GM21360 (cell line): Measurements from ENCODE around the gene TUBA4B.
A peak's percentile ranks its signal among the peaks of the same experiment; 100 is the strongest.
"Not testable (repeated sequence)": the region's sequence is repeated elsewhere in the genome, so short reads cannot be mapped to it uniquely, and the experiment has no call there.

Experiments
- ATAC-seq: cut with Tn5 transposase; IDR thresholded peaks from one replicate; pipeline ENCODE4 v1.9.1; 2021; ENCODE audit warnings: mild to moderate bottlenecking, moderate library complexity; ENCODE audit not compliant: unreplicated experiment

TUBA4B gene

DNA sequence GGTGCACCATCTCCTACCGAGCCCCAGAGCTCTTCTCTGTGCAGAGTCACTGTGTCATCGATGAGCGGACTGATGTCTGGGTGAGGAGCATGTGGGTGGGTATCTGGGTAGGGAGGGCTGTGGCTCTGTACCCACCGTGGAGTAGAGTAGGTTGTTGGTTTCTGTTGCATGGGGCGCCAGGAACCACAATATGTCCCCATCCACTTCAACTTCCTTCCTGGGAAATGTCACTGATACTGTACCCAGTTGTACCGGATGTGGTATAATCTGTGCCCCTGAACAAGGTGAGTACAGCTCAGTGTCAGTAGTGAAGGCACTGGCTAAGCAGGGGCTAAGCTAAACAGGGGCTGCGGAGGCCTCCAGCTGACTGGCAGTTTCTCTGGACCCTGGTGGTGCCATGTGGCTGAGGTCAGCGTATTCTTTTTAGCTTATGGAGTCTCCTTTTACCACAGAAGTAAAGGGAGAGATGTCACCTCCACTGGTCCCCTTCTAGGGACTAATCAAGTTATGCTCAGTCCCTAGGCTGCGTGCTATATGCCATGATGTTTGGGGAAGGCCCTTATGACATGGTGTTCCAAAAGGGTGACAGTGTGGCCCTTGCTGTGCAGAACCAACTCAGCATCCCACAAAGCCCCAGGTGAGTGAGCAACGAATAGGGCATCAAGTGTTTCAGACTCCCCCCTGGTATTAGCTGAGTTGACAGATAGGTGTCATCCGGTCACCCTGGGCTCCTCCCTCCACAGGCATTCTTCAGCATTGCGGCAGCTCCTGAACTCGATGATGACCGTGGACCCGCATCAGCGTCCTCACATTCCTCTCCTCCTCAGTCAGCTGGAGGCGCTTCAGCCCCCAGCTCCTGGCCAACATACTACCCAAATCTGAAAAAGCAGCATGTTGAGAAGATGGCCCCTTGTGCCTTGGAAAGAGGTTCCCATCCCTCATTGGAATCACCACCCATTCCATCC lies 5.1 kb upstream of the TUBA4B start:
- no peak for ATAC-seq

GRCh38 chr2:219248845-219249202 lies 4.2 kb upstream of the TUBA4B start:
- ATAC-seq = no peak

GRCh38 chr2:219249203-219249980 lies 3.7 kb upstream of the TUBA4B start:
- no peak for ATAC-seq

- no peak for ATAC-seq
These were observed 2.8 kb upstream of the TUBA4B start for GRCh38 chr2:219250049-219250781.

- ATAC-seq = no peak
These were observed 1.4 kb upstream of the TUBA4B start for GRCh38 chr2:219251656-219252055.

DNA sequence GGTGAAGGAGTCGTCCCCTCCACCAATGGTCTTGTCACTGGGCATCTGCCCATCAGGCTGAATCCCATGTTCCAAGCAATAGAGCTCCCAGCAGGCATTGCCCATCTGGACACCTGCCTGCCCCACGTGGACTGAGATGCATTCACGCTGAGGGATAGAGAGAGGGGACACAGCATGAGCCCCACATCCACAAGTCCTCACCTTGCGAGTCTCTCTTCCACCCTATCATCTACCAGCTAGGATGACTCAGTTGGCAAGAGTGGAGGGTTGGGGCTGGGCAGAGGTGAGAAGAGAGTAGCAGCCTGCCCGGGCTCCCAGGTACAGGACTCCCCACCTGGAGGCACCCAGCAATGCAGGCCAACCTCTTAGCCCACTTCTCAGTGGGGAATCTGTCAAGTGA lies 959 bp upstream of the TUBA4B start:
- no peak for ATAC-seq

GRCh38 chr2:219252570-219252899 lies 508 bp upstream of the TUBA4B start:
- no peak for ATAC-seq

DNA sequence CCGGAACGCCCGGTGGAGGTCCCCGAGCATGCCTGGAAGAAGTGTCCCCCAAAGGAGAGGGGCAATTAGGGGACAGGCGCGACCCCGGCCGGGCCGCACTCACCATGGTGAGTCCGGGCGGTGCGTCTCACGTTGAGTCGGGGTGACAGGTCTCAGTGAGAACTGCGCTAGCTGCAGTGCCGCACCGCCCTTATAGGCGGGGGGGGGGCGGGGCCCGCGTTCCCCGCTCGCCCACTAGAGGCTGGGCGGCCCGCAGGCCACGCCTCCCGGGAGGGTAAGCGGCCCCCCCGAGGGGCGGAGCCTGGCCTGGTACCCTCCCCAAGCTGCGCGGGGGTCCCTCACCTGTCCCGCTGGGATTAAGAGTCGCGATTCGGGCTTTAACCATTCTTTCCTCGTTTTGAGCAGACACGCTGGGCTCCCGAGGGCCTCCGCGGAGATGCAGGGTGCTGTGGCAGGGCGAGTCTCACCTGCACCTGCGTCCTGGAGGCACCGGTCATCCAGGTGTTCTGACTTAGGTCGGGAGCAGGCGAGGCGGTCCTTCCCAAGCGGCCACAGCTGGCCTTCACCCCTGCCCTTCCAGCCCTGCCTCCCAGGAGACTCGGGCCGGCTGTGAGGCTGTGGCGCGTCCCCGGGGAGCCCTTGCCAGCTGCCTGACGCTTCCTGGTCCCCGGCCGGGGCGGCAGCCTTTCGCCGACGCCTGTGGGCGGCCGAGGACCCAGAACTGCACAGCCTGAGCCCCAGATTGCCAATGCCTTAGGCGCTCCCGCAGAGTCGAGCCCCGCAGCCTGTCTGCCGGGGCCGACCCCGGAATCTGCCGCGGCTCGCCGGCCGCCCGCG lies 928 bp downstream of the TUBA4B start, which contains the start of gene TUBA4A:
Gene TUBA4A, minus strand, starts transcription at position 166 of the 837 bp plus-strand sequence. Its CDS starts 60 bp downstream, at position 106.
- peak; percentile 56 for ATAC-seq

- ATAC-seq = peak; percentile 22
These were observed 1.7 kb downstream of the TUBA4B start for GRCh38 chr2:219254590-219255201.

DNA sequence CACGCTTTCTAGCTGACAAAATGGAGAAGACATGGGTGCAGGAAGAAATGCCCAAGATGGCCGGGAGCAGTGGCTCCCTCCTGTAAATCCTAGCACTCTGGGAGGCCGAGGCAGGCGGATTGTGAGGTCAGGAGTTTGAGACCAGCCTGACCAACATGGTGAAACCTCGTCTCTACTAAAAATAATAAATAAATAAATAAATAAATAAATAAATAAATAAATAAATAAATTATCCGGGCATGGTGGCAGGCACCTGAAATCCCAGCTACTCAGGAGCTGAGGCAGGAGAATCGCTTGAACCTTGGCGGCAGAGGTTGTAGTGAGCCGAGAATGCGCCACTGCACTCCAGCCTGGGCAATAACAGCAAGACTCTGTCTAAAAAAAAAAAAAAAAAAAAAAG lies 5.9 kb downstream of the TUBA4B start:
- ATAC-seq = not testable (repeated sequence)

GRCh38 chr2:219261024-219261855 lies 8.2 kb downstream of the TUBA4B start:
- no peak for ATAC-seq

DNA sequence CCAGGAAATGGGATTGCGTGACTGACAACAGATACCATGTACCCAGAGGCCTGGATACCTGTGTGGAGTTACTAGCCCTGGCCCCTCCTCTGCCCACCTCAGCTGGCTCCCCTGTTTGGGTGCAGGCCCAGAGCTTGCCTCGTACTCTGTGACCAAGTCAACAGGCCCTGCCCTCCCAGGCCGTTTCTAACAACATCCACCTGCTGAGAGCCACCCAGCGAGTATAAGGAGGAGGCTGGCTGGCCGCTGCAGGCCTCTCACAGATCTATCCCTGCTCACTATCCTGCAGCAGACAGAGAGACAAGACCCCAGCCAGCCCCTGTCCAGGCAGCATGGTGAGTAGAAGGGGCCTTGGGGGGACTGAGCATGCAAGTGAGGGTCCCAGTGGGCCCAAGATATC lies 13.2 kb downstream of the TUBA4B start:
- ATAC-seq = no peak

DNA sequence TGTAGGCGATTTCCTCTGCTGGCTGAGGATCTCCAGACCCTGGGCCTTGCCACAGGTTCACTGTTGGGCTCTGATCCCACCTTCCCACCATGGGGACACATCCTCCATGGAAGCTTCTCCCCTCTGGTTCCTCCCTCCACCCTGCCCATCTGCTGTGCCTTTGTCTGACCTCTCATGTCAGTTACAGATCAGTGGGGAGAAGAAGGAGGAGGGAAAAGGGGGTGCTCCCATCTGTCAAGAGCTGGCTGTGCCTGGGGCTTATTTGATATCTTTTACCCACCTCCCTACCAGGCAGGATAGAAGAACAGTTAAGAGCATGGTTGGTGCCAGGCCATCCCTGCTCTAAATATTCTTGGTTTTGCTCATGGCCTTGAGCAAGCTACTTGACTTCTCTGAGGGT lies 13.8 kb downstream of the TUBA4B start:
- no peak for ATAC-seq

DNA sequence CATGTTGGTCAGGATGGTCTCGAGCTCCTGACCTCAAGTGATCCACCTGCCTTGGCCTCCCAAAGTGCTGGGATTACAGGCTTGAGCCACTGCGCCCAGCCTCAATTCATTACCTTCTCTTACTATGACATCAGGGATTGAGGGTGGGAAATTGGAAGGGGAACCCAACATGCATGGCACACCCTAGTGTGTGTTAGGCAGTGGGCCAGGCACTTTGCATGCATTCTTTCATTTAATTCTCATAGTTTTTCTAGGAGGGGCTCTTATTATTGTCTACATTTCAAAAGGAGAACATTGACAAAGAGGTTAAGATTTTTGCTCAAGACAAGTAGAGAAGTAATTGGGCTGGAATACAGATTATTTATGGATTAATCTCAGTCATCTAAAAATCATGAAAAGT lies 15.3 kb downstream of the TUBA4B start:
- no peak for ATAC-seq

DNA sequence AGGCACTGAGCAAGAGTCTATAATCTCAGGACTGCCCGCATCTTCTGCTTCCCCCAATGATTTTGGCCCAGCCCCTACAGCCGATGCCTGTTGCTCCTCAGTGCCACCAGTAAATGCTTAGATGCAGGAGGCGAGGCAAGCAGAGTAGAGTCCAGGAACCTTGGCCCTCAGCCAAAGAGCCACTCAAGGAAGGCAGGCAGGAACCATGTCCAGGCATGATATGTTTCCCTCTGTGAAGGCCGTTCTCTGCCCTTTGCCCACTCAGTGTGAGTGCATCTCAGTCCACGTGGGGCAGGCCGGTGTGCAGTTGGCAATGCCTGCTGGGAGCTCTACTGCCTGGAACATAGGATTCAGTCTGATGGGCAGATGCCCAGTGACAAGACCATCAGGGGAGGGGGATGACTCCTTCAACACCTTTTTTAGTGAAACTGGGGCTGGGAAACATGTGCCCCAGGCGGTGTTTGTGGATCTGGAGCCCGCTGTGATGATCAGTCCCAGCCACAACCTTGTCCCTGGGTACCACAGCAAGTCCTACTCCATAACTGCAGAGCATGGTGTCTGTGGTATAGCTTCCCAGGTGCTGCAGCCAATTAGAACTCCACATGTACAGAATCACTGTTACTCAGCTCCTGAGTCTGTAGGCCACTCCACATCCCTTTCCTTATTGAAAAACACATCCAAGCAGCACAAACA lies 16.5 kb downstream of the TUBA4B start:
- ATAC-seq = no peak

DNA sequence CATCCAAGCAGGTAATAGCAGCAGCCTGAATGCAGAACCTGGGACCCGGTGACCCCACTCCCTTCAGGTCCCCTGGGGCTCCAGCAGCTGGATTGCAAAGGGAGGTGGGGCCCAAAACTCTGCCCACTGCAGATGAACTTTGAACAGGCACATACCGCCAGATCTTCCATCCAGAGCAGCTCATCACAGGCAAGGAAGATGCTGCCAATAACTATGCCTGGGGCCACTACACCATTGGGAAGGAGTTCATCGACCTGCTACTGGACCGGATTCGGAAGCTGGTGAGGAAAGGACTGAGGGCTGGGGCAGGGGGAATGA lies 17.0 kb downstream of the TUBA4B start:
- no peak for ATAC-seq

GRCh38 chr2:219271021-219271420 lies 18.0 kb downstream of the TUBA4B start:
- no peak for ATAC-seq

GRCh38 chr2:219272356-219272755 lies 19.3 kb downstream of the TUBA4B start:
- ATAC-seq = no peak

GRCh38 chr2:219272995-219273394 lies 20.0 kb downstream of the TUBA4B start:
- no peak for ATAC-seq
